Measurements from ENCODE around the gene S100P. TPM values are rescaled to one million over a fixed set of nuclear protein-coding genes. Genes with fewer than 3 reads are reported as not detected.

S100P gene
- total RNA-seq, 1 donor from 2014 or later: 16.1 TPM

GRCh38 chr4:6715704-6716017, 22.0 kb downstream of the S100P start:
- no peak for TF ChIP-seq CTCF (IDR thresholded peaks at IDR 0.05)
- Histone ChIP-seq H3K36me3 (no peaks in the 10 kb centered on the region), H3K4me1 (peaks cover 19% of the 10 kb centered on the region), H3K4me3 (peak overlapping the region; percentile 73), H3K27me3 (ENCODE audit: low read depth) (no peaks in the 10 kb centered on the region), H3K9me3 (no peaks in the 10 kb centered on the region), H3K27ac (peak overlapping the region; percentile 95)
- ATAC-seq (no peak), DNase-seq (no peak)
- intact Hi-C loops (cut with DNase I): loop anchor here (10.0 kb wide), 1 partner anchor 159 kb away; no protein-coding TSS in a partner anchor

GRCh38 chr4:6716018-6716911, 22.6 kb downstream of the S100P start, which contains the start of gene BLOC1S4:
Gene BLOC1S4, plus strand, starts transcription at chr4:6716174. Its CDS starts 36 bp downstream, at chr4:6716210.
- peak; percentile 93 for DNase-seq
- TF ChIP-seq CTCF (IDR thresholded peaks at IDR 0.05): no peak
- peak; percentile 96 to 97 for ATAC-seq
- intact Hi-C loops (cut with DNase I): loop anchor here (10.0 kb wide), 1 partner anchor 159 kb away; no protein-coding TSS in a partner anchor
- peaks cover 19% of the 10 kb centered on the region for H3K4me1 ChIP-seq
- no peaks in the 10 kb centered on the region for H3K36me3 ChIP-seq
- peak within 1 kb of the TSS; percentile 95 for H3K27ac ChIP-seq
- H3K4me3 ChIP-seq: peak within 1 kb of the TSS; percentile 73
- no peaks in the 10 kb centered on the region for H3K27me3 ChIP-seq (ENCODE audit: low read depth)
- no peaks in the 10 kb centered on the region for H3K9me3 ChIP-seq

DNA sequence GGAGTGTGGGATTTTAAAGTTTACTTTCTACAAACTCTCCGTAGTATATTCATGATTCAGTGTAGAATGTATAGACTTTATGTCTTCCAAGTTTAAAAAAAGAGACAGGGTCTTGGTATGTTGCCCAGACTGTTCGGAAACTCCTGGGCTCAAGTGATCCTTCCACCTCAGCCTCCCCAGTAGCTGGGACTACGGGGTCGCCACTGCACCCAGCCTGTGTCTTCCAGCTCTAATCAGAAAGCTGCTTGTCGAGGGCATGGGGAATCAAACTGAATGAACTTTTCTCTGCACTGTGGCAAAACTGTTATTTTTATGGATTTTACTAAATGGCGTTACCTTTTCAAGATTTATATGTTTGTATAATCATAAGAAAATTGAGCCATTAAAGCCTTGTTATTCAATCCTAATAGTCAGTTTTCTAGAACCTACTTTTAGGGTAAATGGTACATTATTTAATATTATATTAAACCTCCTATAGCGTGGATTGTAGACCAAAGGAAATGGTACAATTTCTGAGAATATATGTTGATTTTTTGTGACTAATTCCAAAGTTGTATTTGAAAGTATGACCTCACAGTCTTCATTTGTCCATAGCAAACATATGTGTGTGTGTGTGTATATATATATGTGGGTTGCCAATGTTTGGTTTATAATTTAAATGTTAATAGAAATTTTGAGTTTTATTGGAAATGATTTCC, 23.4 kb downstream of the S100P start:
- DNase-seq (no peak), ATAC-seq (no peak)
- Histone ChIP-seq H3K9me3 (no peaks in the 10 kb centered on the region), H3K27ac (peak overlapping the region; percentile 95), H3K4me3 (peak overlapping the region; percentile 73), H3K36me3 (no peaks in the 10 kb centered on the region), H3K27me3 (ENCODE audit: low read depth) (no peaks in the 10 kb centered on the region), H3K4me1 (peaks cover 19% of the 10 kb centered on the region)
- no peak for TF ChIP-seq CTCF (IDR thresholded peaks at IDR 0.05)
- intact Hi-C loops (cut with DNase I): loop anchor here (10.0 kb wide), 1 partner anchor 158 kb away; no protein-coding TSS in a partner anchor

DNA sequence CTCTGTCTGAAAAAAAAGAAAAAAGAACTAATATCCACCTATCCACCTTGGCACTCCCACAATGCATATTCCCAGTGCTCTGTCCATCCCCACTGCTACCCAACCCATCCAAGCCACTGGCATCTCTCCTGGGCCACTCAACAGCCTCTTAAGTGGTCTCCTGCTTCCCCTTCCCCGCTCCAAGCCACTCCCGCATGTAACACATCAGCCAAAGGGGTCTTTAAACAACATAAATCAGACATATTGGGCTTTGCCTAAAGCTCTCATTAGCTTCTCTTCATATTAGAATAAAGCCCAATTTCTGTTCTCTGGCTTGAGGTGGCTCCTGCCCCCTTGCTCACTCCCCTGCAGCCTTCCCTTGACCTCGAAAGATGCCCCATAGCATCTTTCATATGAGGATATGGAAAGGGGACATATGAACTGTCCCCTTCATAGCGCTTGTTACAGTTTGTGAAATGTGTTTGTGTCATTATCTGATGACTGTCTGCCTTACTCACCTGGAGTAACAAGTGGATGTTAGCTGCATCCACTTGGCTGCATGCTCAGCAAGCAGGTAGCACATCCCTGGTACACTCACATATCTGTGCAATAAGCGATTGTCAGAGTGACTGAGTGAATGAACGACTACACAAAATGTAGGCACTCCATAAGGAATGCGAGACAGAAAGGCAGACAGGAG, 25.4 kb downstream of the S100P start:
- intact Hi-C loops (cut with DNase I): loop anchor here (10.0 kb wide), 1 partner anchor 156 kb away; no protein-coding TSS in a partner anchor
- no peak overlapping the region for H3K27ac ChIP-seq
- TF ChIP-seq CTCF (IDR thresholded peaks at IDR 0.05): no peak
- H3K4me3 ChIP-seq: no peak overlapping the region
- H3K36me3 ChIP-seq: no peaks in the 10 kb centered on the region
- no peaks in the 10 kb centered on the region for H3K9me3 ChIP-seq
- DNase-seq: no peak
- H3K4me1 ChIP-seq: peaks cover 19% of the 10 kb centered on the region
- no peak for ATAC-seq
- H3K27me3 ChIP-seq (ENCODE audit: low read depth): no peaks in the 10 kb centered on the region

GRCh38 chr4:6719611-6720179, 26.0 kb downstream of the S100P start:
- no peaks in the 10 kb centered on the region for H3K36me3 ChIP-seq
- no peak overlapping the region for H3K4me3 ChIP-seq
- no peak overlapping the region for H3K27ac ChIP-seq
- H3K9me3 ChIP-seq: no peaks in the 10 kb centered on the region
- intact Hi-C loops (cut with DNase I): loop anchor here (10.0 kb wide), 1 partner anchor 155 kb away; no protein-coding TSS in a partner anchor
- DNase-seq: no peak
- TF ChIP-seq CTCF (IDR thresholded peaks at IDR 0.05): no peak
- ATAC-seq: no peak
- H3K4me1 ChIP-seq: peaks cover 19% of the 10 kb centered on the region
- H3K27me3 ChIP-seq (ENCODE audit: low read depth): no peaks in the 10 kb centered on the region
